22Rv1 (cell line): ENCODE data around the gene APBA1.

Source experiments
- ZFX ChIP-seq: fragments of 450-650 bp; IDR thresholded peaks from 2 replicates; pipeline ENCODE4 v1.6.1; 2017; ENCODE audit warnings: antibody characterized with exemption, borderline replicate concordance
- TF ChIP-seq, protein P1 (sequence below): fragments of 450-650 bp; IDR thresholded peaks from 2 replicates; pipeline ENCODE4 v1.5.1; 2017; ENCODE audit warnings: mild to moderate bottlenecking

DNA sequence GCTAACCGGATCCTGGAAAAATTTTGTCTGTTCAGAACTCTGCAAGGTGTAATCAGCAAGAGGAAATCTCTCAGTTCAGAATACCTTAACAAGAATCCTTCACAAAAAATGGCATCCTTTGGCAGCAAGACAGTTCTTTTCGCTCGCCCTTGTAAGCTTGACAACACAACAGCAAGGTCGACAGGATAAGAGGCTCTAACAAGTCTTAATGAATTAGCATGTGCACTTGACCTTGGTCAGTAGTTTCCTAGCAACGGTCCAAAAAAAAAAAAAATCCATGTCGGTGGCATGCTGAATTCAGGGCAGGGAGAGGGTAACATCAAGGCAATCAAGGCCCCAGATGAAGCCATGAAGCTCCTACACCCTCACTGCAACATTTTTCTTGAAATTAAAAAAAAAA lies 172.8 kb downstream of the APBA1 start:
- TF ChIP-seq, protein P1, sequence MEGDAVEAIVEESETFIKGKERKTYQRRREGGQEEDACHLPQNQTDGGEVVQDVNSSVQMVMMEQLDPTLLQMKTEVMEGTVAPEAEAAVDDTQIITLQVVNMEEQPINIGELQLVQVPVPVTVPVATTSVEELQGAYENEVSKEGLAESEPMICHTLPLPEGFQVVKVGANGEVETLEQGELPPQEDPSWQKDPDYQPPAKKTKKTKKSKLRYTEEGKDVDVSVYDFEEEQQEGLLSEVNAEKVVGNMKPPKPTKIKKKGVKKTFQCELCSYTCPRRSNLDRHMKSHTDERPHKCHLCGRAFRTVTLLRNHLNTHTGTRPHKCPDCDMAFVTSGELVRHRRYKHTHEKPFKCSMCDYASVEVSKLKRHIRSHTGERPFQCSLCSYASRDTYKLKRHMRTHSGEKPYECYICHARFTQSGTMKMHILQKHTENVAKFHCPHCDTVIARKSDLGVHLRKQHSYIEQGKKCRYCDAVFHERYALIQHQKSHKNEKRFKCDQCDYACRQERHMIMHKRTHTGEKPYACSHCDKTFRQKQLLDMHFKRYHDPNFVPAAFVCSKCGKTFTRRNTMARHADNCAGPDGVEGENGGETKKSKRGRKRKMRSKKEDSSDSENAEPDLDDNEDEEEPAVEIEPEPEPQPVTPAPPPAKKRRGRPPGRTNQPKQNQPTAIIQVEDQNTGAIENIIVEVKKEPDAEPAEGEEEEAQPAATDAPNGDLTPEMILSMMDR, result no peak
- no peak for TF ChIP-seq ZFX
